Measurements from ENCODE around the gene RAD51B. TPM values are rescaled to one million over a fixed set of nuclear protein-coding genes. Genes with fewer than 3 reads are reported as not detected.

Gene RAD51B
- total and polyA plus RNA-seq, 2 of the 13 experiments (the other 11 are each of a cell fraction or from before 2014, with no cell fraction given), result 7.0 to 9.5 TPM

DNA sequence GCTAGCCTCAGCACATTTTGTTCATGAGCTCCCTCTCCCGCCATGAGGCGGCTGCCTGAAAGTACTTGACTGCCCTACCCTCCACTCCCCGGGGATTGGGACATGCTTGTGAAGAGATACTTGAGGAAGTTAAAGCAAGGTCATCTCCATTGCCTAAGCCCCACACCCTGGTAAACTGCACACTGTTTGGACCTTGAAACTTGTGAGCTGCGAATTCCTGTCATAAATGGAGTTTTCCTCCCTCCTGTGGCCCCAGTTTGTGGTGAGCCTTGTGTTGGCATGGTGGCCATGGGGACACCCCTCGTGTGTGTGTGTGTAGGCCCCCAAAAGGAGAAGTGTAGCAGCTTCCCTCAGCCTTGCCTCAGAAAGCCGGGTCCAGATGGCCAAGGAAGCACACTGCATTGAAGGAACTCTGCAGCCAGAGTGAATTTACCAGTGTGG, 577.8 kb downstream of the RAD51B start (continued):
- TF ChIP-seq, protein P1, sequence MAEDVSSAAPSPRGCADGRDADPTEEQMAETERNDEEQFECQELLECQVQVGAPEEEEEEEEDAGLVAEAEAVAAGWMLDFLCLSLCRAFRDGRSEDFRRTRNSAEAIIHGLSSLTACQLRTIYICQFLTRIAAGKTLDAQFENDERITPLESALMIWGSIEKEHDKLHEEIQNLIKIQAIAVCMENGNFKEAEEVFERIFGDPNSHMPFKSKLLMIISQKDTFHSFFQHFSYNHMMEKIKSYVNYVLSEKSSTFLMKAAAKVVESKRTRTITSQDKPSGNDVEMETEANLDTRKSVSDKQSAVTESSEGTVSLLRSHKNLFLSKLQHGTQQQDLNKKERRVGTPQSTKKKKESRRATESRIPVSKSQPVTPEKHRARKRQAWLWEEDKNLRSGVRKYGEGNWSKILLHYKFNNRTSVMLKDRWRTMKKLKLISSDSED (CRISPR knock-in tag; IDR thresholded peaks at IDR 0.05), result no peak
- TF ChIP-seq MEF2D (CRISPR knock-in tag; IDR thresholded peaks at IDR 0.05) (no peak), ZMYM4 (CRISPR knock-in tag; IDR thresholded peaks at IDR 0.05) (peak; percentile 25; the same call in 1 of the 2 replicates), ZNF687 (CRISPR knock-in tag; IDR thresholded peaks at IDR 0.05) (peak; percentile 22; the same call in 1 of the 2 replicates), EP300 (IDR thresholded peaks at IDR 0.05; ENCODE audit: low read depth in 2 of 2, low read length in 2 of 2) (peak in 1 of 2 experiments; percentile 37; a peak in 1 of 4 replicates), EP300 (CRISPR knock-in tag; IDR thresholded peaks at IDR 0.05; ENCODE audit: borderline replicate concordance) (no peak), CEBPG (CRISPR knock-in tag; IDR thresholded peaks at IDR 0.05) (peak; percentile 26; the same call in 1 of the 2 replicates), NR2F2 (IDR thresholded peaks at IDR 0.05; ENCODE audit: borderline replicate concordance, low read depth) (no peak), HNF4A (CRISPR knock-in tag; IDR thresholded peaks at IDR 0.05) (peak; percentile 68)
- TF ChIP-seq, protein P2, sequence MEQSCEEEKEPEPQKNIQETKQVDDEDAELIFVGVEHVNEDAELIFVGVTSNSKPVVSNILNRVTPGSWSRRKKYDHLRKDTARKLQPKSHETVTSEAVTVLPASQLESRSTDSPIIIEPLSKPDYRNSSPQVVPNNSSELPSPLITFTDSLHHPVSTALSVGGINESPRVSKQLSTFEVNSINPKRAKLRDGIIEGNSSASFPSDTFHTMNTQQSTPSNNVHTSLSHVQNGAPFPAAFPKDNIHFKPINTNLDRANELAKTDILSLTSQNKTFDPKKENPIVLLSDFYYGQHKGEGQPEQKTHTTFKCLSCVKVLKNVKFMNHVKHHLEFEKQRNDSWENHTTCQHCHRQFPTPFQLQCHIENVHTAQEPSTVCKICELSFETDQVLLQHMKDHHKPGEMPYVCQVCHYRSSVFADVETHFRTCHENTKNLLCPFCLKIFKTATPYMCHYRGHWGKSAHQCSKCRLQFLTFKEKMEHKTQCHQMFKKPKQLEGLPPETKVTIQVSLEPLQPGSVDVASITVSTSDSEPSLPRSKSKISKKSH (CRISPR knock-in tag; IDR thresholded peaks at IDR 0.05; ENCODE audit: borderline replicate concordance), result no peak
- TF ChIP-seq, protein P3, sequence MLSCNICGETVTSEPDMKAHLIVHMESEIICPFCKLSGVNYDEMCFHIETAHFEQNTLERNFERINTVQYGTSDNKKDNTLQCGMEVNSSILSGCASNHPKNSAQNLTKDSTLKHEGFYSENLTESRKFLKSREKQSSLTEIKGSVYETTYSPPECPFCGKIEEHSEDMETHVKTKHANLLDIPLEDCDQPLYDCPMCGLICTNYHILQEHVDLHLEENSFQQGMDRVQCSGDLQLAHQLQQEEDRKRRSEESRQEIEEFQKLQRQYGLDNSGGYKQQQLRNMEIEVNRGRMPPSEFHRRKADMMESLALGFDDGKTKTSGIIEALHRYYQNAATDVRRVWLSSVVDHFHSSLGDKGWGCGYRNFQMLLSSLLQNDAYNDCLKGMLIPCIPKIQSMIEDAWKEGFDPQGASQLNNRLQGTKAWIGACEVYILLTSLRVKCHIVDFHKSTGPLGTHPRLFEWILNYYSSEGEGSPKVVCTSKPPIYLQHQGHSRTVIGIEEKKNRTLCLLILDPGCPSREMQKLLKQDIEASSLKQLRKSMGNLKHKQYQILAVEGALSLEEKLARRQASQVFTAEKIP (CRISPR knock-in tag; IDR thresholded peaks at IDR 0.05; ENCODE audit: borderline replicate concordance), result no peak
- TF ChIP-seq, protein P4, sequence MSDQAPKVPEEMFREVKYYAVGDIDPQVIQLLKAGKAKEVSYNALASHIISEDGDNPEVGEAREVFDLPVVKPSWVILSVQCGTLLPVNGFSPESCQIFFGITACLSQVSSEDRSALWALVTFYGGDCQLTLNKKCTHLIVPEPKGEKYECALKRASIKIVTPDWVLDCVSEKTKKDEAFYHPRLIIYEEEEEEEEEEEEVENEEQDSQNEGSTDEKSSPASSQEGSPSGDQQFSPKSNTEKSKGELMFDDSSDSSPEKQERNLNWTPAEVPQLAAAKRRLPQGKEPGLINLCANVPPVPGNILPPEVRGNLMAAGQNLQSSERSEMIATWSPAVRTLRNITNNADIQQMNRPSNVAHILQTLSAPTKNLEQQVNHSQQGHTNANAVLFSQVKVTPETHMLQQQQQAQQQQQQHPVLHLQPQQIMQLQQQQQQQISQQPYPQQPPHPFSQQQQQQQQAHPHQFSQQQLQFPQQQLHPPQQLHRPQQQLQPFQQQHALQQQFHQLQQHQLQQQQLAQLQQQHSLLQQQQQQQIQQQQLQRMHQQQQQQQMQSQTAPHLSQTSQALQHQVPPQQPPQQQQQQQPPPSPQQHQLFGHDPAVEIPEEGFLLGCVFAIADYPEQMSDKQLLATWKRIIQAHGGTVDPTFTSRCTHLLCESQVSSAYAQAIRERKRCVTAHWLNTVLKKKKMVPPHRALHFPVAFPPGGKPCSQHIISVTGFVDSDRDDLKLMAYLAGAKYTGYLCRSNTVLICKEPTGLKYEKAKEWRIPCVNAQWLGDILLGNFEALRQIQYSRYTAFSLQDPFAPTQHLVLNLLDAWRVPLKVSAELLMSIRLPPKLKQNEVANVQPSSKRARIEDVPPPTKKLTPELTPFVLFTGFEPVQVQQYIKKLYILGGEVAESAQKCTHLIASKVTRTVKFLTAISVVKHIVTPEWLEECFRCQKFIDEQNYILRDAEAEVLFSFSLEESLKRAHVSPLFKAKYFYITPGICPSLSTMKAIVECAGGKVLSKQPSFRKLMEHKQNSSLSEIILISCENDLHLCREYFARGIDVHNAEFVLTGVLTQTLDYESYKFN (CRISPR knock-in tag; conservative IDR thresholded peaks at IDR 0.05), result peak; percentile 28; the same call in 1 of the 2 replicates
- TF ChIP-seq, protein P5, sequence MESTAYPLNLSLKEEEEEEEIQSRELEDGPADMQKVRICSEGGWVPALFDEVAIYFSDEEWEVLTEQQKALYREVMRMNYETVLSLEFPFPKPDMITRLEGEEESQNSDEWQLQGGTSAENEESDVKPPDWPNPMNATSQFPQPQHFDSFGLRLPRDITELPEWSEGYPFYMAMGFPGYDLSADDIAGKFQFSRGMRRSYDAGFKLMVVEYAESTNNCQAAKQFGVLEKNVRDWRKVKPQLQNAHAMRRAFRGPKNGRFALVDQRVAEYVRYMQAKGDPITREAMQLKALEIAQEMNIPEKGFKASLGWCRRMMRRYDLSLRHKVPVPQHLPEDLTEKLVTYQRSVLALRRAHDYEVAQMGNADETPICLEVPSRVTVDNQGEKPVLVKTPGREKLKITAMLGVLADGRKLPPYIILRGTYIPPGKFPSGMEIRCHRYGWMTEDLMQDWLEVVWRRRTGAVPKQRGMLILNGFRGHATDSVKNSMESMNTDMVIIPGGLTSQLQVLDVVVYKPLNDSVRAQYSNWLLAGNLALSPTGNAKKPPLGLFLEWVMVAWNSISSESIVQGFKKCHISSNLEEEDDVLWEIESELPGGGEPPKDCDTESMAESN (CRISPR knock-in tag; conservative IDR thresholded peaks at IDR 0.05), result no peak

All from HepG2 (cell line).